HG02885 (cell line): ENCODE measurements around the gene TAGAP.
A peak's percentile ranks its signal among the peaks of the same experiment; 100 is the strongest.
"Not testable (repeated sequence)": the region's sequence is repeated elsewhere in the genome, so short reads cannot be mapped to it uniquely, and the experiment has no call there.

Source experiments
- ATAC-seq: cut with Tn5 transposase; IDR thresholded peaks from one replicate; pipeline ENCODE4 v1.9.1; 2021; ENCODE audit warnings: mild to moderate bottlenecking; ENCODE audit not compliant: unreplicated experiment, poor library complexity

TAGAP gene

DNA sequence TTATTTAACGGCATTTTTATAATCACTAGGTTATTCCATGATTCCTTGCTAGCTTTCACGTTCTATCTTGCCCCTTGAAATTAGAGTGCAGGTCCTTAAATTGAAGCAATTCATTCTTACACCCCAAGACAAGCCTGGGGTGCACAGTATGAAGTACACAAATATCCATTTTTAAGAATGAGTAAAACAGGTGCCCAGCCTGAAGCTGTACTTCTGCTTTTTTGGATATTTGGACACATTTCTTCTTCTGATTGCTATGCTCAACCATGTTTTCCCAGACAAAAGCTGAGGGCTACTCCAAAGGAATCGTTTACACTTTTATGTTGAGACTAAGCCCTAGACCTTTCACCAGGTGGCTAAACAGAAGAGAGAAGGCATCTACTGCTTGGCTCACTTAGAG lies 7.9 kb upstream of the TAGAP start:
- ATAC-seq, result no peak

- ATAC-seq, result no peak
Measured at GRCh38 chr6:159047891-159048685, 3.3 kb upstream of the TAGAP start.

DNA sequence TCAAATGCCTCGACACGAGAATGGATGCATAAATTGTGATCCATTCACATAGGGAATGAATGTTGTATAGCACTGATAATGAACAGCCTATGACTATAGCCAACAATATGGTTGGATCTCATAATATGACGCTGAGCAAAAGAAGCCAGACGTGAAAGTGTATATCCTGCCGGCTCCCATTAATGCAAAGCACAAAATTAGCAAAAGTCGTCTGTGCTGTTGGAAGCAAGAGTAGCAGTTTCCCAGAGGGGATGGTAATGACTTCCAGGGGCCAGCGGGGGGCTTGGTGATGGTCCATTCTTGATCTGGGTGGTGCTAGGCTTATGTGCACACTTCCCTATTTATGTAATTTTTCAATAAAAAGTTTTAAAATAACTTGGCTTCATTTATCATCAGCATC lies 1.0 kb upstream of the TAGAP start:
- no peak for ATAC-seq

GRCh38 chr6:159043947-159044346 lies 844 bp downstream of the TAGAP start:
- ATAC-seq, result no peak

DNA sequence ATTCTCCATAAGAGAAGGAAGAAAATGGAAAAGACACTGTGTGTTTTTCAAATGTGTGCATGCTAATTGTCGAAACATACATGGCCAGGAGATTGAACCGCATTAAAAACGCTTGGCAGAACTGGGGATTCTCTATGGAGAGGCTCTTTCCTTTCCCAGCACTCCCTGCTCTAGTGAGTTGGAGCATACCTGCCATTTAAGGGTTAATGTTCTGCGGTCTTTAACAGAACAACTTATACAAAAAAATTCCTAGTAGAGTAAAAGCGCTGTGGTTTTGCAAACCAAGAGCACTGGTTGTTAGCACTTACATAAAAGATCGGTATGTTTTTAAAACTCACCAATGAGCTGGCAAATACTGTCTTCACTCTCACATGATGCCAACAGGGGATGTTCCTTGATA lies 1.5 kb downstream of the TAGAP start:
- no peak for ATAC-seq

GRCh38 chr6:159042826-159043181 lies 2.0 kb downstream of the TAGAP start:
- ATAC-seq, result no peak

- peak; percentile 28 for ATAC-seq
Measured at GRCh38 chr6:159042003-159042825, 2.6 kb downstream of the TAGAP start.

- ATAC-seq, result no peak
Measured at GRCh38 chr6:159041181-159041580, 3.6 kb downstream of the TAGAP start.

DNA sequence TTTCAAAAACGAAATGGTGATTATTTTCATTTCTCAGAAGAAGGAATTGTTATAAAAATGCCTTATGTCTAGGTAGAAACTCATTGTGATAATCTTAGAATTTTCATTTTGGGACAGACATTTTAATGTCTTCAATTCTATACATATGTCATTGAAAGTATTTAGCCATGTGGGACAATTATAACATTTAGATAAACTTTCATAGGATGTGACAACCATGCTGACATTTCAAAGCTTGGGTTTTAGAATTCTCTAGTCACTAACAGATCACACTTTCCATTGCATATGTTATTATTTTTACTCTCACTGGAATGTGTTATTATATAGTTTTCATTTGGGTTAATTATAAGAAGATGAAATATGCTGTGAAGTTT lies 4.9 kb downstream of the TAGAP start:
- no peak for ATAC-seq

- ATAC-seq, result peak; percentile 88
Measured at GRCh38 chr6:159038914-159039884, 5.6 kb downstream of the TAGAP start.

GRCh38 chr6:159038318-159038717 lies 6.5 kb downstream of the TAGAP start:
- ATAC-seq, result not testable (repeated sequence)

- ATAC-seq, result no peak
Measured at GRCh38 chr6:159037756-159038290, 7.0 kb downstream of the TAGAP start.

DNA sequence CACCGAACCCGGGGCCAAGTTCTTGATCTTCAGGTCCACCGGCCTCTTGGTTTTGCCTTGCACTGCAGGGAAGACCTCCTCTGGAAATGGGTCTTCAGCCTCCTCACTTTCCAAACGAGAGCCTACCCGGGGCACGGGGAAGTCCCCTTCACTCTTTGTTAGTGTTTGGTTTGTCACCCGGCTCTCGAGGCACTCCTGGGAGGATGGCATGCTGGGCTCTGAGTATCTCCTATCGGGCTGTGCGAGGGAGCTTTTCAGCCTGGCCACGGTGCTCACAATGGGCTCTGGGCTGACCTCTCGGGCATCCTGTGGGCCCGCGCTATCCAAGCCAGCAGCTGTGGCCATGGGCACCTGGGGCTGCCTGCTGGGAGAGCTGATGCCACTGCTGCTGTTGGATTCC lies 8.1 kb downstream of the TAGAP start:
- ATAC-seq, result no peak

DNA sequence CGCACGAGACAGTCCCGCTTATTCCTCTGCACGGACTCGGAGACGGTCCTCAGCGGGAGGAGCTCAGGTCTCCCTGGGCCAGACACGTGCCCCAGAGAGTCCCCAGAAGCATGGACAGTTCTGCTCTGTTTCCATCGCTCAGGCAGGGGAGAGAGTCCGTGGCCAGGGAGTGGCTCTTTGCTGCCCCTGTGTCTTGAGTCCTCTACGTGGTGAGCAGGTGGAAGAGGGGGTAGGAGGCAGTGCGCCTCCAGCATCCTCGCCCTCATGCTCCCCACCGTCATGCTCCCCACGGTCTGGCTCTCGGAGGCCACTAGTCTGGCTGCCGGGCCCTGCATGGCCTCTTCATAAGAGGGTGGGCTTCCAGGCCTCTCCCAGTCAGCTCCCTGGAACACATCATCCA lies 8.9 kb downstream of the TAGAP start:
- no peak for ATAC-seq

GRCh38 chr6:159033160-159034049 lies 11.4 kb downstream of the TAGAP start:
- no peak for ATAC-seq

GRCh38 chr6:159031846-159032245 lies 12.9 kb downstream of the TAGAP start:
- no peak for ATAC-seq

DNA sequence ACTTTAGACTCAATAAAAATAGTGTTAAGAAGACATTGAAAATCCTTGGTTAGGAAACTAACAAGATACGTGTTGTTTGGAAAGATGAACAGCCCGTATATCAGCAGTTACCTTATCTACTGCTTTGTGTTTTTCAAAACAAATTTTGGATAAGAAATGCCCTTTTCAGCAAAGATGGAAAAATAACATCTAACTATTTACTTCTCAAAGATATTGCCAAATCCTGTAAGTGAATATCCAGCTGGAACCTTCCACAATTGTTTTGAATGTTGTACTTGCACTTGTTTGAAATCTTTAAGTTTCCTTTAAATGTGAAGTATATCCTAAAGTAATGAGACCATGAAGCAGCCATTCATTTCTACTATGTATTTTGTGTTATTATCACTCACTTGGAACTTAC lies 14.6 kb downstream of the TAGAP start:
- no peak for ATAC-seq

DNA sequence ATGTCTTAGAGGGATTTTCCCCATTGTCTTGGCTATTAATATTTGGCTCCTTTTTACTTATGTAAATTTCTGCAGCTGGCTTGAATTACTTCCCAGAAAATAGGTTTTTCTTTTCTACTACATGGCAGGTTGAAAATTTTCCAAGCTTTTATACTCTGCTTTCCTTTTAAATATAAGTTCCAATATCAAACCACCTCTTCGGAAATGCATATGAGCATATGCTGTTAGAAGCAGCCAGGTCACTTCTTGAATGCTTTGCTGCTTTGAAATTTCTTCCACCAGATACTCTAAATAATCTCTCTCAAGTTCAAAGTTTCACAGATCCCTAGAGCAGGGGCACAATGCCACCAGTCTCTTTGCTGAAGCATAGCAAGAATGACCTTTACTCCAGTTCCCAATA lies 19.6 kb downstream of the TAGAP start:
- ATAC-seq, result not testable (repeated sequence)

DNA sequence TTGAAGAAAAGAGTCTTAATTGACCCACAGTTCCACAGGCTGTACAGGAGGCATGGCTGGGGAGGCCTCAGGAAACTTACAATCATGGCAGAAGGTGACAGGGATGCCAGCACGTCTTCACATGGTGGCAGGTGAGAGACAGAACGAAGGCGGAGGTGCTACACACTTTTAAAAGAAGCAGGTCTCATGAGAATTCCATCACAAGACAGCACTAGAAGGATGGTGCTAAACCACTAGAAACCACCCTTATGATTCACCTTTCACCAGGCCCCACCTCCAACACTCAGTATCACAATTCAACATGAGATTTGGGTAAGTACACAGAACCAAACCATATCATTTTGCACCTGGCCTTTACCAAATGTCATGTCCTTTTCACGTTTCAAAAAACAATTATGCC lies 20.9 kb downstream of the TAGAP start:
- no peak for ATAC-seq
